HEK293 (cell line): ENCODE results near the gene DHX16.
A peak's percentile ranks its signal among the peaks of the same experiment; 100 is the strongest.

Source experiments
- BCL11A ChIP-seq: fragments of 450-650 bp; formaldehyde crosslinking; IDR thresholded peaks from 2 replicates; pipeline ENCODE4 v1.5.1; 2016; ENCODE audit warnings: low read depth, missing biosample characterization, missing genetic modification characterization
- FEZF1 ChIP-seq: fragments of 450-650 bp; formaldehyde crosslinking; IDR thresholded peaks from 2 replicates; pipeline ENCODE4 v1.5.1; 2016; ENCODE audit warnings: missing biosample characterization, missing genetic modification characterization
- HOXC10 ChIP-seq: sonication (generic); formaldehyde crosslinking; IDR thresholded peaks from 2 replicates; pipeline ENCODE4 v1.8.1; 2023; ENCODE audit warnings: mild to moderate bottlenecking, missing genetic modification reagents
- HOXD13 ChIP-seq: sonication (generic); formaldehyde crosslinking; IDR thresholded peaks from 2 replicates; pipeline ENCODE4 v1.8.0; 2022; ENCODE audit warnings: missing genetic modification reagents, borderline replicate concordance
- RBAK ChIP-seq: fragments of 450-650 bp; formaldehyde crosslinking; IDR thresholded peaks from 2 replicates; pipeline ENCODE4 v1.5.1; 2016; ENCODE audit warnings: missing biosample characterization, missing genetic modification characterization
- SETDB1 ChIP-seq: IDR thresholded peaks from one replicate; pipeline ENCODE4 v1.6.1; 2017; ENCODE audit warnings: mild to moderate bottlenecking, low read length, moderate library complexity, mixed read lengths; ENCODE audit not compliant: insufficient read length
- ZBTB48 ChIP-seq: fragments of 450-650 bp; formaldehyde crosslinking; IDR thresholded peaks from 2 replicates; pipeline ENCODE4 v1.5.1; 2016; ENCODE audit warnings: missing biosample characterization, missing genetic modification characterization
- ZBTB7A ChIP-seq: fragments of 450-650 bp; formaldehyde crosslinking; IDR thresholded peaks from 2 replicates; pipeline ENCODE4 v1.5.1; 2016; ENCODE audit warnings: low read depth, missing biosample characterization, missing genetic modification characterization
- ZNF133 ChIP-seq: fragments of 450-650 bp; formaldehyde crosslinking; IDR thresholded peaks from 2 replicates; pipeline ENCODE4 v1.5.1; 2016; ENCODE audit warnings: missing biosample characterization, missing genetic modification characterization
- ZNF146 ChIP-seq: fragments of 450-650 bp; formaldehyde crosslinking; IDR thresholded peaks from 2 replicates; pipeline ENCODE4 v1.5.1; 2016; ENCODE audit warnings: missing biosample characterization, missing genetic modification characterization
- ZNF202 ChIP-seq: fragments of 450-650 bp; formaldehyde crosslinking; IDR thresholded peaks from 2 replicates; pipeline ENCODE4 v1.5.1; 2016; ENCODE audit warnings: missing biosample characterization, missing genetic modification characterization, borderline replicate concordance
- ZNF214 ChIP-seq: fragments of 450-650 bp; formaldehyde crosslinking; IDR thresholded peaks from 2 replicates; pipeline ENCODE4 v1.5.1; 2017; ENCODE audit warnings: missing biosample characterization, mild to moderate bottlenecking, missing genetic modification characterization, borderline replicate concordance
- ZNF239 ChIP-seq: fragments of 450-650 bp; formaldehyde crosslinking; IDR thresholded peaks from 2 replicates; pipeline ENCODE4 v1.5.1; 2016; ENCODE audit warnings: missing biosample characterization, missing genetic modification characterization
- ZNF24 ChIP-seq: fragments of 450-650 bp; formaldehyde crosslinking; IDR thresholded peaks from 2 replicates; pipeline ENCODE4 v1.5.1; 2016; ENCODE audit warnings: missing biosample characterization, missing genetic modification characterization
- ZNF266 ChIP-seq: fragments of 450-650 bp; formaldehyde crosslinking; IDR thresholded peaks from 2 replicates; pipeline ENCODE4 v1.5.1; 2016; ENCODE audit warnings: missing biosample characterization, missing genetic modification characterization, low read depth
- ZNF37A ChIP-seq: fragments of 450-650 bp; IDR thresholded peaks from 2 replicates; pipeline ENCODE4 v1.5.1; 2018; ENCODE audit warnings: missing biosample characterization, missing genetic modification characterization
- ZNF426 ChIP-seq: fragments of 450-650 bp; formaldehyde crosslinking; IDR thresholded peaks from 2 replicates; pipeline ENCODE4 v1.5.1; 2017; ENCODE audit warnings: missing biosample characterization, missing genetic modification characterization, mild to moderate bottlenecking, inconsistent platforms, moderate library complexity
- ZNF510 ChIP-seq: fragments of 450-650 bp; formaldehyde crosslinking; IDR thresholded peaks from 2 replicates; pipeline ENCODE4 v1.5.1; 2018; ENCODE audit warnings: mild to moderate bottlenecking, missing genetic modification characterization, missing biosample characterization; ENCODE audit not compliant: insufficient replicate concordance
- ZNF514 ChIP-seq: fragments of 450-650 bp; formaldehyde crosslinking; IDR thresholded peaks from 2 replicates; pipeline ENCODE4 v1.5.1; 2016; ENCODE audit warnings: missing biosample characterization, missing genetic modification characterization
- ZNF560 ChIP-seq: fragments of 450-650 bp; formaldehyde crosslinking; IDR thresholded peaks from 2 replicates; pipeline ENCODE4 v1.5.1; 2017; ENCODE audit warnings: missing biosample characterization, missing genetic modification characterization, borderline replicate concordance
- ZNF624 ChIP-seq: fragments of 450-650 bp; formaldehyde crosslinking; IDR thresholded peaks from 2 replicates; pipeline ENCODE4 v1.5.1; 2017; ENCODE audit warnings: missing biosample characterization, missing genetic modification characterization
- ZNF670 ChIP-seq: fragments of 450-650 bp; formaldehyde crosslinking; IDR thresholded peaks from 2 replicates; pipeline ENCODE4 v1.5.1; 2016; ENCODE audit warnings: missing biosample characterization, missing genetic modification characterization, low read depth
- ZNF692 ChIP-seq: fragments of 450-650 bp; formaldehyde crosslinking; IDR thresholded peaks from 2 replicates; pipeline ENCODE4 v1.5.1; 2016; ENCODE audit warnings: missing biosample characterization, missing genetic modification characterization
- ZNF747 ChIP-seq: fragments of 450-650 bp; formaldehyde crosslinking; IDR thresholded peaks from 2 replicates; pipeline ENCODE4 v1.5.1; 2016; ENCODE audit warnings: missing biosample characterization, missing genetic modification characterization
- ZNF76 ChIP-seq: fragments of 450-650 bp; formaldehyde crosslinking; IDR thresholded peaks from 2 replicates; pipeline ENCODE4; 2016; ENCODE audit warnings: low read depth, missing biosample characterization, missing genetic modification characterization, borderline replicate concordance
- ZNF776 ChIP-seq: fragments of 450-650 bp; formaldehyde crosslinking; IDR thresholded peaks from 2 replicates; pipeline ENCODE4 v1.5.0; 2017; ENCODE audit warnings: missing biosample characterization, missing genetic modification characterization, borderline replicate concordance
- TF ChIP-seq, protein P1 (sequence below): fragments of 450-650 bp; formaldehyde crosslinking; optimal IDR thresholded peaks from 2 replicates; pipeline ENCODE3; 2016; ENCODE audit warnings: missing biosample characterization, mild to moderate bottlenecking, missing genetic modification characterization
- TF ChIP-seq, protein P2 (sequence below): fragments of 450-650 bp; IDR thresholded peaks from 2 replicates; pipeline ENCODE4 v1.5.1; 2018; ENCODE audit warnings: missing biosample characterization, mild to moderate bottlenecking, missing genetic modification characterization
- TF ChIP-seq, protein P3 (sequence below): IDR thresholded peaks from 2 replicates; pipeline ENCODE4 v1.6.1; 2011; ENCODE audit warnings: mild to moderate bottlenecking, low read depth, low read length, borderline replicate concordance
- TF ChIP-seq, protein P4 (sequence below): fragments of 450-650 bp; formaldehyde crosslinking; IDR thresholded peaks from 2 replicates; pipeline ENCODE4 v1.5.1; 2017; ENCODE audit warnings: missing biosample characterization, missing genetic modification characterization

DHX16 gene

GRCh38 chr6:30717129-30717844 is 44.5 kb upstream of the DHX16 start, which contains the start of gene MDC1 (continued):
- TF ChIP-seq, protein P1, sequence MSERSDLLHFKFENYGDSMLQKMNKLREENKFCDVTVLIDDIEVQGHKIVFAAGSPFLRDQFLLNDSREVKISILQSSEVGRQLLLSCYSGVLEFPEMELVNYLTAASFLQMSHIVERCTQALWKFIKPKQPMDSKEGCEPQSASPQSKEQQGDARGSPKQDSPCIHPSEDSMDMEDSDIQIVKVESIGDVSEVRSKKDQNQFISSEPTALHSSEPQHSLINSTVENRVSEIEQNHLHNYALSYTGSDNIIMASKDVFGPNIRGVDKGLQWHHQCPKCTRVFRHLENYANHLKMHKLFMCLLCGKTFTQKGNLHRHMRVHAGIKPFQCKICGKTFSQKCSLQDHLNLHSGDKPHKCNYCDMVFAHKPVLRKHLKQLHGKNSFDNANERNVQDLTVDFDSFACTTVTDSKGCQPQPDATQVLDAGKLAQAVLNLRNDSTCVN (tag by site-specific recombination), result peak; percentile 89
- TF ChIP-seq, protein P2, sequence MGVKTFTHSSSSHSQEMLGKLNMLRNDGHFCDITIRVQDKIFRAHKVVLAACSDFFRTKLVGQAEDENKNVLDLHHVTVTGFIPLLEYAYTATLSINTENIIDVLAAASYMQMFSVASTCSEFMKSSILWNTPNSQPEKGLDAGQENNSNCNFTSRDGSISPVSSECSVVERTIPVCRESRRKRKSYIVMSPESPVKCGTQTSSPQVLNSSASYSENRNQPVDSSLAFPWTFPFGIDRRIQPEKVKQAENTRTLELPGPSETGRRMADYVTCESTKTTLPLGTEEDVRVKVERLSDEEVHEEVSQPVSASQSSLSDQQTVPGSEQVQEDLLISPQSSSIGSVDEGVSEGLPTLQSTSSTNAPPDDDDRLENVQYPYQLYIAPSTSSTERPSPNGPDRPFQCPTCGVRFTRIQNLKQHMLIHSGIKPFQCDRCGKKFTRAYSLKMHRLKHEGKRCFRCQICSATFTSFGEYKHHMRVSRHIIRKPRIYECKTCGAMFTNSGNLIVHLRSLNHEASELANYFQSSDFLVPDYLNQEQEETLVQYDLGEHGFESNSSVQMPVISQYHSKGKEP (tag by site-specific recombination), result peak; percentile 99
- TF ChIP-seq ZNF747 (tag by site-specific recombination) (no peak), ZNF239 (no peak), ZNF133 (tag by site-specific recombination) (no peak), ZNF37A (tag by site-specific recombination) (no peak), RBAK (tag by site-specific recombination) (no peak), ZNF266 (tag by site-specific recombination) (no peak), ZNF146 (peak; percentile 8; the same call in 1 of the 2 replicates), ZNF202 (tag by site-specific recombination) (no peak), ZNF776 (tag by site-specific recombination) (no peak), ZNF24 (tag by site-specific recombination) (peak; percentile 91), ZNF624 (tag by site-specific recombination) (no peak), ZNF692 (tag by site-specific recombination) (peak; percentile 89), ZNF426 (tag by site-specific recombination) (no peak), ZBTB7A (tag by site-specific recombination) (peak; percentile 90), ZNF214 (tag by site-specific recombination) (no peak), ZBTB48 (peak; percentile 97), ZNF76 (tag by site-specific recombination) (peak; percentile 79), BCL11A (no peak; the same call in 1 of the 2 replicates), ZNF510 (tag by site-specific recombination) (no peak), HOXD13 (CRISPR knock-in tag) (peak; percentile 75; the same call in 1 of the 2 replicates), ZNF670 (no peak), HOXC10 (CRISPR knock-in tag) (peak; percentile 95; the same call in 1 of the 2 replicates), ZNF560 (tag by site-specific recombination) (no peak), FEZF1 (tag by site-specific recombination) (peak; percentile 31; the same call in 1 of the 2 replicates), ZNF514 (tag by site-specific recombination) (no peak), SETDB1 (no peak)
- TF ChIP-seq, protein P3, sequence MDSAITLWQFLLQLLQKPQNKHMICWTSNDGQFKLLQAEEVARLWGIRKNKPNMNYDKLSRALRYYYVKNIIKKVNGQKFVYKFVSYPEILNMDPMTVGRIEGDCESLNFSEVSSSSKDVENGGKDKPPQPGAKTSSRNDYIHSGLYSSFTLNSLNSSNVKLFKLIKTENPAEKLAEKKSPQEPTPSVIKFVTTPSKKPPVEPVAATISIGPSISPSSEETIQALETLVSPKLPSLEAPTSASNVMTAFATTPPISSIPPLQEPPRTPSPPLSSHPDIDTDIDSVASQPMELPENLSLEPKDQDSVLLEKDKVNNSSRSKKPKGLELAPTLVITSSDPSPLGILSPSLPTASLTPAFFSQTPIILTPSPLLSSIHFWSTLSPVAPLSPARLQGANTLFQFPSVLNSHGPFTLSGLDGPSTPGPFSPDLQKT, result no peak
- TF ChIP-seq, protein P4, sequence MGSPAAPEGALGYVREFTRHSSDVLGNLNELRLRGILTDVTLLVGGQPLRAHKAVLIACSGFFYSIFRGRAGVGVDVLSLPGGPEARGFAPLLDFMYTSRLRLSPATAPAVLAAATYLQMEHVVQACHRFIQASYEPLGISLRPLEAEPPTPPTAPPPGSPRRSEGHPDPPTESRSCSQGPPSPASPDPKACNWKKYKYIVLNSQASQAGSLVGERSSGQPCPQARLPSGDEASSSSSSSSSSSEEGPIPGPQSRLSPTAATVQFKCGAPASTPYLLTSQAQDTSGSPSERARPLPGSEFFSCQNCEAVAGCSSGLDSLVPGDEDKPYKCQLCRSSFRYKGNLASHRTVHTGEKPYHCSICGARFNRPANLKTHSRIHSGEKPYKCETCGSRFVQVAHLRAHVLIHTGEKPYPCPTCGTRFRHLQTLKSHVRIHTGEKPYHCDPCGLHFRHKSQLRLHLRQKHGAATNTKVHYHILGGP (tag by site-specific recombination), result no peak
